Measurements from ENCODE around the gene ANKRD40.
"Not testable (repeated sequence)": the region's sequence is repeated elsewhere in the genome, so short reads cannot be mapped to it uniquely, and the experiment has no call there.

Gene ANKRD40, protein sequence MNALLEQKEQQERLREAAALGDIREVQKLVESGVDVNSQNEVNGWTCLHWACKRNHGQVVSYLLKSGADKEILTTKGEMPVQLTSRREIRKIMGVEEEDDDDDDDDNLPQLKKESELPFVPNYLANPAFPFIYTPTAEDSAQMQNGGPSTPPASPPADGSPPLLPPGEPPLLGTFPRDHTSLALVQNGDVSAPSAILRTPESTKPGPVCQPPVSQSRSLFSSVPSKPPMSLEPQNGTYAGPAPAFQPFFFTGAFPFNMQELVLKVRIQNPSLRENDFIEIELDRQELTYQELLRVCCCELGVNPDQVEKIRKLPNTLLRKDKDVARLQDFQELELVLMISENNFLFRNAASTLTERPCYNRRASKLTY

GRCh38 chr17:50707289-50708049, at the start of gene ANKRD40:
Gene ANKRD40, minus strand, starts transcription at chr17:50707914. Its CDS starts 260 bp downstream, at chr17:50707654.
- peak; percentile 93 for DNase-seq

GRCh38 chr17:50754521-50754920, 46.8 kb upstream of the ANKRD40 start:
- DNase-seq: no peak

DNA sequence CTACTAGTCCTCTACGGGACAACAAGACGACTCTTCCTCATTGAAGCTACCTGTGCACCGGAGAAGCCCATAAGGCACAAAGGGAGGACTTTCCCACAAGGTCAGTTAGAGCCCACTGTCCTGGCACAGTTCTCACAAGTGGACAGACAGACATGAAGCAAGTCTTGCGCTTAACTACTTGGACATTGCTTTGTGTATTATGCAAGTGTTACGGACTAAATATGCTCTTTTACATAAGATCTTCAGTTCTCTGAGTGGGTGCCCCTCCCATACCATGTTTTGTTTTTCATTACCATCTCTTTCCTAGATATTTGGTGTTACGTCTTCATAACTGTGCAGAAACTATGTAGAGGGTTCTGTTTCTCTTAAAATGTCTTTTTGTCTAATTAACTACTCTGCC, 41.5 kb upstream of the ANKRD40 start:
- no peak for DNase-seq

DNA sequence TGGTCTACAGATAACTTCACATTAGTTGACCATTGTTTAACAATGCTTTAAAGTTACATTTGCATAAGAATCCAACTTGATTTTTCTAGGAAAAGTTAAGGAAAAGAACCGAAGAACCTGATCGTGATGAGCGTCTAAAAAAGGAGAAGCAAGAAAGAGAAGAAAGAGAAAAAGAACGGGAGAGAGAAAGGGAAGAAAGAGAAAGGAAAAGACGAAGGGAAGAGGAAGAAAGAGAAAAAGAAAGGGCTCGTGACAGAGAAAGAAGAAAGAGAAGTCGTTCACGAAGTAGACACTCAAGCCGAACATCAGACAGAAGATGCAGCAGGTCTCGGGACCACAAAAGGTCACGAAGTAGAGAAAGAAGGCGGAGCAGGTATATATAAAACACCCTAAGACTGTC, 37.9 kb upstream of the ANKRD40 start:
- no peak for DNase-seq

- peak; percentile 6 for DNase-seq
Measured at GRCh38 chr17:50739098-50739497, 31.4 kb upstream of the ANKRD40 start.

- DNase-seq: peak; percentile 45
Measured at GRCh38 chr17:50737118-50737698, 29.5 kb upstream of the ANKRD40 start.

GRCh38 chr17:50735287-50735686, 27.6 kb upstream of the ANKRD40 start:
- DNase-seq: no peak

GRCh38 chr17:50731575-50732460, 24.1 kb upstream of the ANKRD40 start:
- DNase-seq: no peak

DNA sequence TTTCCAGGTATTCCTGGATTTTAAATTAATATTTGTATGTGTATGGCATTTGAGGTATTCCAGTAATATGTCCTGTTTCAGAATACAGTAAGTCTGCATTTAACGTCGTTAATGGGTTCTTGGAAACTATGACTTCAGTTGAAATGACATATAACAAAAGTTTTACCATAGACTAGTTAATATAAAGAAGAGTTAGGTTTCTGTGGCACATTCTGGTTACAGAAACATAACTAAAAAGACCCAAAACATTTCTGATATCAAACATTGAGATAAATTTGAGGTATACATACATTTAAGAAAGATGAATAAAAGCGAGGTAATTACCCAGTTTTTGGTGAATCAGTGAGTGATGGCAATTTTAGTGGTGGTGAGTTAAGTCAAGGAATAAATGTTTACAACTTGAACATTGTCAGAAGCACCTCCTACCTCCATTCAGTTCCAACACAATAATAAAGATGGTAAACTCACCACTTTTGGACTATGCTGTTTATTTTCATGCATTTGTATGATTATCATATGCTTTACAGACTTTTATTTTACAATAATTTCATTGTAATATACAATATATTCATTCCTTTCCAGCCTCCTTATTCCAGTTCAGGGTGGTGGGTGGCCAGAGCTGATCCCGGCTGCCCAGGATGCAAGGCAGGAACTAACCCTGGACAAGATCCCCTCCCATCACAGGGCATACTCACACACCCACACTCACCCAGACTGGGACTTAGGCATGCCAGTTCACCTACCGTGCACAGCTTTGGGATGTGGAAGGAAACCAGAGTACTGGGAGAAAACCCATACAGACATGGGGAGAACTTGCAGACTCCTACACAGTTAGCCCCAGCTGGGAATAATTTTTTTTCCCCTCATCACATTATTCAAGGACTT, 21.4 kb upstream of the ANKRD40 start:
- no peak for DNase-seq

- DNase-seq: no peak
Measured at GRCh38 chr17:50728112-50728429, 20.4 kb upstream of the ANKRD40 start.

DNA sequence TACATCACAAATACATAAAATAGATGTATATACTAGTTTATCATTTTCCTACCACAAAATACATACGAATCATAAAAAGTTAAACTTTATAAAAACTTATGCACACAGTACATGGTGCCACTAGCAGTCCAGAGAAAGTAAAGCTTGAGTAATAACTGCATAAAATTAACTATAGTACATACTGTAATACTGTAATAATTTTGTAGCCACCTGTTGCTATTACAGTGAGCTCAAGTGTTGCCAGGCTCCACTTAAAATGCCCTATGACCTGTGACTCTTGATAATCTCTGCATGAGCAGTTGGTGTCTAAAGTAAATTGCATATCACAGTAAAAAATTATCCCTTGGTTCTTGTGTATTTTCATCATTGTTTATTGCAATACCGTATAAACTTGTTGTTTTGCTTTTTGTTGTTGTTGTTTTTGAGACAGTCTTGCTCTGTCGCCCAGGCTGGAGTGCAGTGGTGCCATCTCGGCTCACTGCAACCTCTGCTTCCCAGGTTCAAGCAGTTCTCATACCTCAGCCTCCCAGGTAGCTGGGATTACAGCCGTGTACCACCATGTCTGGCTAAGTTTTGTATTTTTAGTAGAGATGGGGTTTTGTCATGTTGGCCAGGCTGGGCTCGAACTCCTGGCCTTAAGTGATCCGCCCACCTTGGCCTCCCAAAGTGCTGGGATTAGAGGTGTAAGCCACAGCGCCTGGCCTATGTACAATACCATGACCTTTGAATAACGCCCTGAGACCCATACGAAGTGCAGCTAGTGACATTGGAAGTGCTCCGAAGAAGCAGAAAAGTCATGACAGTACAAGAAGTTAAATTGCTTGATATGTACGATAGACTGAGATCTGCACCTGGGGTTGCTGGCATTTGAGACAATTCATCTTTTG, 18.3 kb upstream of the ANKRD40 start:
- no peak for DNase-seq

DNA sequence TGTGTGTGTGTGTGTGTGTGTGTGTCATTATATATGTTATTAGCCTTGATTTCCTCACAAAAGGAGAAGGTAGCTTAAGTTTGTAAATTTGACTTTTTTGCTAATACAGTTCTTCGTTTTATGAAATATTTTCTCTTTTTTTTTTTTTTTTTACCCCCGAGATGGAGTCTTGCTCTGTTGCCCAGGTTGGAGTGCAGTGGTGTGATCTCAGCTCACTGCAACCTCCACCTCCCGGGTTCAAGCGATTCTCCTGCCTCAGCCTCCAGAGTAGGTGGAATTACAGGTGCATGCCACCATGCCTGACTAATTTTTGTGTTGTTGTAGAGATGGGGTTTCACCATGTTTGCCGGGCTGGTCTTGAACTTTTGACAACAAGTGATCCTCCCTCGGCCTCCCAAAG, 16.9 kb upstream of the ANKRD40 start:
- DNase-seq: not testable (repeated sequence)

GRCh38 chr17:50722746-50723145, 15.0 kb upstream of the ANKRD40 start:
- DNase-seq: no peak

- DNase-seq: peak; percentile 48
Measured at GRCh38 chr17:50721194-50722010, 13.7 kb upstream of the ANKRD40 start.

DNA sequence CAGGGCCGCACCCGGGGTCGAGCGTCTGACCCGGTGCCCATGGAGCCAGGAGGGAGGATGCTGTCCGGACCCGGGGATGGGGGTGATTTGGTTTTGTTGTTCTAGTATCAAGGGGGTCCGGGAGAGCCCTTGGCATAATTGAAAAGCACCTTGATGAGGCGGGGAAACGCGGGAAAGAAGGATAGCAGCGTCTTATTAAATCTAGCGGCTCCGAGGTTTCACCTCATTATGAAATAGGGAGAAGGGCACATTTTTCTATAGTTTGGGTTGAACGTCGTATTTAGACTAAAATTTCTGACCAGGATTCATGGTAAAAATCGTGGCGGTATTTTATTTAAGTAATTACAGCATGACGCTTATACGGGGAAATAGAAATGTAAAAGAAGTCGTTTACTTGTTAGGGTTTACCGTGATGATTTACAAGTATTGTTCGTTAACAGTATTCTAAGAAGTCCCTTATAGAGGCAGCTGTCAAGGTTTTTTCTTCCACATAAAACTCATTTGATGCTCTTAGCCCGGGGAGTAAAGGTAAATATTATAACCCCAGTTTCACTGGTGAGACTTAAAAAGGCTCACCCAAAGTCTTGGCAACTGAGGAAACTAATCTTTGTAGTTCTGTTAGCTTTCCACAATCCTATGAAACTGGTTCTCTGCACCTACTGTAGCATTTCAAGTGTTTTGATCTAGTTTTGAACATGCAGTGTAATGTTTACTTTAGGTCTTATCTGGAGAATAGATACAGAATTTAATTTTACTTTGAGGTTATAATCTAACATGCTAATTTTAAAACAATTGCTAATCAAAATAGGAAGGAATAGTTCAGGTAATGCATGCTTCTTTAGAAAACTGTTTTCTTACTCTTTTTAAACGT, 12.4 kb upstream of the ANKRD40 start:
- no peak for DNase-seq

GRCh38 chr17:50719144-50719923, 11.6 kb upstream of the ANKRD40 start, which contains the start of gene LUC7L3:
Gene LUC7L3, plus strand, starts transcription at chr17:50719603. Its CDS starts 130 bp downstream, at chr17:50719733.
- DNase-seq: peak; percentile 97

- no peak for DNase-seq
Measured at GRCh38 chr17:50715471-50715870, 7.8 kb upstream of the ANKRD40 start.

GRCh38 chr17:50712641-50713040, 4.9 kb upstream of the ANKRD40 start:
- DNase-seq: no peak

All from activated CD4-positive, alpha-beta T cell treated with anti-CD3 and anti-CD28 coated beads, Interleukin-10, Interleukin-2, amounts not matched to agents 100 ng/mL and 50 ng/mL, durations not matched to agents 16 hours and 8 hours (primary cell).